Mesenchymal stem cell (in vitro differentiated cells and primary cell): Measurements from ENCODE around the gene GET4.

Experiments
- DNase-seq: peaks from one replicate; pipeline ENCODE4 v3.0.0-alpha.2; 2013
- H2AFZ ChIP-seq: one replicate; pipeline ENCODE4 v1.6.1; 2013; ENCODE audit warnings: low read depth, mild to moderate bottlenecking, control low read depth, inconsistent platforms, low read length, moderate library complexity
- H2AK5ac ChIP-seq: 2 replicates; pipeline ENCODE4 v1.6.1; 2013; ENCODE audit warnings: low read length, moderate library complexity, mild to moderate bottlenecking, inconsistent platforms; ENCODE audit not compliant: severe bottlenecking
- H2BK120ac ChIP-seq: one replicate; pipeline ENCODE4 v1.6.1; 2013; ENCODE audit warnings: low read depth, mild to moderate bottlenecking, inconsistent platforms, low read length, moderate library complexity
- H2BK12ac ChIP-seq, 2 experiments: one replicate each; pipeline ENCODE4 v1.6.1; 2013; ENCODE audit warnings: inconsistent platforms in 2 of 2, low read length in 2 of 2, mild to moderate bottlenecking in 2 of 2, moderate library complexity in 2 of 2, control low read depth in 1 of 2
- H2BK15ac ChIP-seq: one replicate; pipeline ENCODE4 v1.6.1; 2013; ENCODE audit warnings: mild to moderate bottlenecking, low read depth, inconsistent platforms; ENCODE audit not compliant: poor library complexity, severe bottlenecking
- H2BK5ac ChIP-seq: 2 replicates; pipeline ENCODE4 v1.6.1; 2013; ENCODE audit warnings: low read depth, mild to moderate bottlenecking, low read length, control low read depth, inconsistent platforms; ENCODE audit not compliant: poor library complexity, severe bottlenecking
- H3K14ac ChIP-seq, 2 experiments: one replicate each; pipeline ENCODE4 v1.6.1; 2013; ENCODE audit warnings: inconsistent platforms in 2 of 2, low read length in 2 of 2, control low read depth in 1 of 2, mild to moderate bottlenecking in 1 of 2, moderate library complexity in 1 of 2
- H3K18ac ChIP-seq, 2 experiments: one replicate each; pipeline ENCODE4 v1.6.1; 2013; ENCODE audit warnings: inconsistent platforms in 2 of 2, low read length in 2 of 2, control low read depth in 1 of 2, low read depth in 1 of 2, mild to moderate bottlenecking in 1 of 2
- H3K23ac ChIP-seq, 2 experiments: one replicate each; pipeline ENCODE4 v1.6.1; 2013; ENCODE audit warnings: inconsistent platforms in 2 of 2, low read length in 2 of 2, mild to moderate bottlenecking in 2 of 2, moderate library complexity in 2 of 2, control low read depth in 1 of 2
- H3K27ac ChIP-seq: 2 replicates; pipeline ENCODE4 v1.5.1; 2013; ENCODE audit warnings: mild to moderate bottlenecking, moderate library complexity, low read length, control low read depth, inconsistent platforms; ENCODE audit not compliant: poor library complexity, severe bottlenecking
- H3K27me3 ChIP-seq, 2 experiments: 2 replicates each; pipeline versions ENCODE4 v1.6.1 to v1.7.0; 2013; ENCODE audit warnings: low read length in 2 of 2, mild to moderate bottlenecking in 2 of 2, moderate library complexity in 2 of 2, control low read depth in 1 of 2, inconsistent platforms in 1 of 2; ENCODE audit not compliant: control insufficient read depth in 1 of 2, insufficient read depth in 1 of 2
- H3K36me3 ChIP-seq, 2 experiments: 2 replicates each; pipeline versions ENCODE4 v1.6.1 to v1.7.0; 2013; ENCODE audit warnings: low read length in 2 of 2, control low read depth in 1 of 2, inconsistent platforms in 1 of 2, low read depth in 1 of 2, mild to moderate bottlenecking in 1 of 2; ENCODE audit not compliant: insufficient read depth in 2 of 2, control insufficient read depth in 1 of 2
- H3K4ac ChIP-seq, 2 experiments: one replicate each; pipeline ENCODE4 v1.6.1; 2013; ENCODE audit warnings: inconsistent platforms in 2 of 2, low read length in 2 of 2, mild to moderate bottlenecking in 2 of 2, moderate library complexity in 2 of 2, control low read depth in 1 of 2, low read depth in 1 of 2
- H3K4me1 ChIP-seq: 2 replicates; pipeline ENCODE4 v1.6.1; 2013; ENCODE audit warnings: low read depth, low read length, control low read depth; ENCODE audit not compliant: control insufficient read depth, insufficient read depth
- H3K4me2 ChIP-seq: 2 replicates; pipeline ENCODE4 v1.6.1; 2013; ENCODE audit warnings: low read length, mild to moderate bottlenecking, inconsistent platforms; ENCODE audit not compliant: poor library complexity, severe bottlenecking
- H3K4me3 ChIP-seq, 2 experiments: 2 replicates each; pipeline versions ENCODE4 v1.5.1 to v1.7.0; 2013; ENCODE audit warnings: low read length in 2 of 2, mild to moderate bottlenecking in 2 of 2, control low read depth in 1 of 2, low read depth in 1 of 2; ENCODE audit not compliant: insufficient read depth in 1 of 2
- H3K79me1 ChIP-seq: replicated peaks from 2 replicates; pipeline ENCODE4 v1.6.1; 2013; ENCODE audit warnings: mild to moderate bottlenecking, control low read depth, low read length, inconsistent platforms; ENCODE audit not compliant: poor library complexity, severe bottlenecking
- H3K9ac ChIP-seq: 2 replicates; pipeline ENCODE4 v1.7.0; 2013; ENCODE audit warnings: mild to moderate bottlenecking, low read length, moderate library complexity
- H3K9me3 ChIP-seq: 2 replicates; pipeline ENCODE4 v1.7.0; 2013; ENCODE audit warnings: mild to moderate bottlenecking, low read length; ENCODE audit not compliant: control insufficient read depth
- H4K8ac ChIP-seq: one replicate; pipeline ENCODE4 v1.6.1; 2013; ENCODE audit warnings: inconsistent platforms, mild to moderate bottlenecking, low read length, moderate library complexity
- H4K91ac ChIP-seq: one replicate; pipeline ENCODE4 v1.6.1; 2013; ENCODE audit warnings: mild to moderate bottlenecking, low read length, inconsistent platforms
- WGBS: methylation state at CpG from one replicate; pipeline ENCODE4 v1.1.7; 2013; ENCODE audit warnings: mixed read lengths; 5-methylcytosine and 5-hydroxymethylcytosine counted together

The GET4 gene

GRCh38 chr7:897086-897485, 20.7 kb downstream of the GET4 start:
- Histone ChIP-seq H2AFZ (no peak overlapping the region), H2AK5ac (no peak overlapping the region), H3K79me1 (peaks cover 15% of the 10 kb centered on the region), H4K8ac (no peak overlapping the region), H3K4me1 (peaks cover 22% of the 10 kb centered on the region), H3K4ac (no peak overlapping the region), H3K18ac (no peak overlapping the region), H2BK12ac (no peak overlapping the region), H3K14ac (no peak overlapping the region), H3K27me3 (no peaks in the 10 kb centered on the region), H2BK5ac (no peak overlapping the region), H3K9me3 (no peaks in the 10 kb centered on the region), H3K23ac (no peak overlapping the region), H3K27ac (no peak overlapping the region), H4K91ac (no peak overlapping the region), H3K4me2 (no peak overlapping the region), H2BK120ac (no peak overlapping the region), H2BK15ac (no peak overlapping the region), H3K9ac (no peak overlapping the region), H3K4me3 (no peak overlapping the region), H3K36me3 (peaks cover 46 to 75% of the 10 kb centered on the region in 2 experiments)
- 97% methylated on average over 14 of the region's 14 CpGs for WGBS
- no peak for DNase-seq

GRCh38 chr7:897771-898376, 21.5 kb downstream of the GET4 start:
- H3K23ac ChIP-seq, result no peak overlapping the region
- H3K18ac ChIP-seq, result no peak overlapping the region

GRCh38 chr7:898460-898854, 22.1 kb downstream of the GET4 start:
- Histone ChIP-seq H4K8ac (no peak overlapping the region), H2AFZ (no peak overlapping the region)
- WGBS, result 90% methylated on average over 18 of the region's 18 CpGs

More at GRCh38 chr7:897771-898376, 21.5 kb downstream of the GET4 start:
- Histone ChIP-seq H3K4me3 (no peak overlapping the region), H3K9me3 (no peaks in the 10 kb centered on the region), H2AK5ac (no peak overlapping the region), H3K14ac (no peak overlapping the region), H2AFZ (no peak overlapping the region), H2BK120ac (no peak overlapping the region), H3K4me1 (peaks cover 18% of the 10 kb centered on the region), H4K91ac (peak overlapping the region; percentile 45), H2BK12ac (no peak overlapping the region), H3K4ac (no peak overlapping the region), H3K79me1 (peaks cover 7% of the 10 kb centered on the region), H3K36me3 (peaks cover 40 to 67% of the 10 kb centered on the region in 2 experiments), H3K27ac (no peak overlapping the region), H2BK15ac (no peak overlapping the region), H3K27me3 (peaks cover 3% of the 10 kb centered on the region in 2 experiments), H2BK5ac (no peak overlapping the region), H3K9ac (no peak overlapping the region), H4K8ac (no peak overlapping the region), H3K4me2 (no peak overlapping the region)
- 84% methylated on average over 26 of the region's 27 CpGs for WGBS
- DNase-seq, result no peak

GRCh38 chr7:898855-899681, 22.7 kb downstream of the GET4 start:
- Histone ChIP-seq H2BK12ac (no peak overlapping the region), H4K8ac (no peak overlapping the region), H2AK5ac (no peak overlapping the region), H2BK5ac (no peak overlapping the region), H2AFZ (no peak overlapping the region), H3K9me3 (no peaks in the 10 kb centered on the region), H3K23ac (no peak overlapping the region), H3K27ac (no peak overlapping the region), H3K14ac (no peak overlapping the region), H4K91ac (no peak overlapping the region), H2BK120ac (no peak overlapping the region), H3K4me1 (peaks cover 17% of the 10 kb centered on the region), H3K9ac (no peak overlapping the region), H3K4ac (no peak overlapping the region), H3K27me3 (peaks cover 7 to 8% of the 10 kb centered on the region in 2 experiments), H3K36me3 (peaks cover 30 to 55% of the 10 kb centered on the region in 2 experiments), H3K79me1 (peaks cover 1% of the 10 kb centered on the region), H3K4me2 (no peak overlapping the region), H3K4me3 (no peak overlapping the region), H3K18ac (no peak overlapping the region), H2BK15ac (no peak overlapping the region)
- no peak for DNase-seq
- WGBS, result 93% methylated on average over 53 of the region's 54 CpGs

More at GRCh38 chr7:898460-898854, 22.1 kb downstream of the GET4 start:
- Histone ChIP-seq H2BK15ac (no peak overlapping the region), H2BK120ac (no peak overlapping the region), H3K79me1 (peaks cover 4% of the 10 kb centered on the region), H2BK12ac (no peak overlapping the region), H3K4ac (no peak overlapping the region), H3K18ac (no peak overlapping the region), H2BK5ac (no peak overlapping the region), H3K36me3 (peaks cover 36 to 61% of the 10 kb centered on the region in 2 experiments), H3K27me3 (peaks cover 4 to 6% of the 10 kb centered on the region in 2 experiments), H3K4me3 (no peak overlapping the region), H3K9me3 (no peaks in the 10 kb centered on the region), H2AK5ac (no peak overlapping the region), H3K4me1 (peaks cover 17% of the 10 kb centered on the region), H3K9ac (no peak overlapping the region), H3K14ac (no peak overlapping the region), H4K91ac (no peak overlapping the region), H3K23ac (no peak overlapping the region), H3K27ac (no peak overlapping the region), H3K4me2 (no peak overlapping the region)
- DNase-seq, result no peak
